ENCODE results near the gene OXGR1. TPM values are rescaled to one million over a fixed set of nuclear protein-coding genes. Genes with fewer than 3 reads are reported as not detected.

The OXGR1 gene
- total RNA-seq, 1 experiment from 2014 or later, result not detected

DNA sequence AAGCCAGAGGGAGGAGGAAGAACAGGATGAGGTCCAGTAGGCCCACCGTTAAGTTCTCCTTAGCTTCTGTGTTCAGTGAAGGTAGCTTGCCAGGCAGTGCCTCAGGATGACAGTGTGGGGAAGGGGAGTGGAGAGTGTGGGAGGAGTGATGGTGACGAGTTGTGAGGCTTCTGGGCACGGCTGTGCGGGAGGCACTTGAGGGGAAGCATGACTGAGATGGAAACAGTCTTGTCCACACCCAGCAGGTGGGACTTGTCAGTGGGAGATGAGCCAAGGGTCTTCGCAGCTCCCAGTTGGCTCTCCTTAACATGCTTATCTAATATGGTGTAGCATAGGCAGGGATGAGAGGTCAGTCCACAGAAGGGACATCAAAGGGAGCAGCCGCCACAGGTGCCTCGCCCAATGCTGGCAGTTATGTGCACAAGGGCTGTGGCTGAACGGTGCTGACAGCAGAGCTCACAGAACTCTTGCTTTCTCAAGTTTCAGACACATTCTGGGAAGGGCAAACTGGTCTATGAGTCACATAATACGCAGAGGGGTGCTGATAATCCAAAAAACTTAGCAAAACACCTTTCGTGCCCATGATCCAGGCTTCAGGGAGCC, 47.5 kb downstream of the OXGR1 start:
- no peak overlapping the region for H3K18ac ChIP-seq (ENCODE audit: insufficient read length, low read depth, low read length)
- no peak overlapping the region for H2BK20ac ChIP-seq (ENCODE audit: low read depth, low read length, poor library complexity, severe bottlenecking)
- Mint-ChIP-seq H3K4me3 (no peak overlapping the region), H3K27ac (no peak overlapping the region), H3K9me3 (peaks cover 2 to 3% of the 10 kb centered on the region in 2 experiments; a peak in 2 of 5 replicates), H3K36me3 (ENCODE audit: insufficient read depth in 1 of 3, low read depth in 3 of 3) (no peaks in the 10 kb centered on the region; a peak in 1 of 7 replicates), H3K4me1 (peaks cover 9 to 12% of the 10 kb centered on the region in 2 experiments), H3K27me3 (ENCODE audit: low read depth) (no peaks in the 10 kb centered on the region; the same call in 1 of the 2 replicates)
- no peaks in the 10 kb centered on the region for H3K9me3 ChIP-seq (ENCODE audit: control insufficient read depth, low read depth, low read length)
- H3K23ac ChIP-seq (ENCODE audit: insufficient read length, low read depth, low read length), result no peak overlapping the region
- no peaks in the 10 kb centered on the region for H4K20me1 ChIP-seq (ENCODE audit: control insufficient read depth, insufficient read depth, insufficient read length)
- no peaks in the 10 kb centered on the region for H3K79me2 ChIP-seq (ENCODE audit: insufficient read depth, low read length)
- no peak overlapping the region for H3K56ac ChIP-seq (ENCODE audit: insufficient read length, low read depth, low read length)
- H3K27ac ChIP-seq (ENCODE audit: insufficient read length, low read depth, low read length), result no peak overlapping the region
- no peak overlapping the region for H2BK120ac ChIP-seq (ENCODE audit: low read depth, low read length, poor library complexity, severe bottlenecking)
- H2BK5ac ChIP-seq (ENCODE audit: insufficient read length, low read length), result no peak overlapping the region
- H3K79me1 ChIP-seq (ENCODE audit: insufficient read depth, low read depth, low read length, poor library complexity, severe bottlenecking), result no peaks in the 10 kb centered on the region
- no peak overlapping the region for H3K4me2 ChIP-seq (ENCODE audit: insufficient read depth, insufficient read length, low read length)
- H3T11ph ChIP-seq (ENCODE audit: low read length), result no peak overlapping the region
- H2BK12ac ChIP-seq (ENCODE audit: insufficient read length, low read depth, low read length), result no peak overlapping the region
- H3K4ac ChIP-seq (ENCODE audit: low read depth, low read length), result no peak overlapping the region
- H2BK15ac ChIP-seq (ENCODE audit: low read depth, low read length), result no peak overlapping the region
- H4K8ac ChIP-seq (replicated peaks; ENCODE audit: insufficient read length, low read depth, low read length), result no peak overlapping the region
- no peak overlapping the region for H2AFZ ChIP-seq (ENCODE audit: low read length)
- H3K4me1 ChIP-seq (ENCODE audit: insufficient read depth, low read length), result no peaks in the 10 kb centered on the region; the same call in 1 of the 2 replicates
- no CpG with 5 or more reads among the region's 10 CpGs for WGBS (ENCODE audit: extremely low coverage, insufficient read length, low lambda C conversion rate)
- no peak for DNase-seq
- no peak overlapping the region for H4K91ac ChIP-seq (ENCODE audit: insufficient read length, low read depth, low read length)
- no peak overlapping the region for H4K5ac ChIP-seq (ENCODE audit: insufficient read length, low read depth, low read length)
- H2AK5ac ChIP-seq (ENCODE audit: insufficient read length, low read length), result no peak overlapping the region
- no peaks in the 10 kb centered on the region for H3K23me2 ChIP-seq (ENCODE audit: insufficient read length, low read depth, low read length, poor library complexity, severe bottlenecking)
- TF ChIP-seq, protein P1, sequence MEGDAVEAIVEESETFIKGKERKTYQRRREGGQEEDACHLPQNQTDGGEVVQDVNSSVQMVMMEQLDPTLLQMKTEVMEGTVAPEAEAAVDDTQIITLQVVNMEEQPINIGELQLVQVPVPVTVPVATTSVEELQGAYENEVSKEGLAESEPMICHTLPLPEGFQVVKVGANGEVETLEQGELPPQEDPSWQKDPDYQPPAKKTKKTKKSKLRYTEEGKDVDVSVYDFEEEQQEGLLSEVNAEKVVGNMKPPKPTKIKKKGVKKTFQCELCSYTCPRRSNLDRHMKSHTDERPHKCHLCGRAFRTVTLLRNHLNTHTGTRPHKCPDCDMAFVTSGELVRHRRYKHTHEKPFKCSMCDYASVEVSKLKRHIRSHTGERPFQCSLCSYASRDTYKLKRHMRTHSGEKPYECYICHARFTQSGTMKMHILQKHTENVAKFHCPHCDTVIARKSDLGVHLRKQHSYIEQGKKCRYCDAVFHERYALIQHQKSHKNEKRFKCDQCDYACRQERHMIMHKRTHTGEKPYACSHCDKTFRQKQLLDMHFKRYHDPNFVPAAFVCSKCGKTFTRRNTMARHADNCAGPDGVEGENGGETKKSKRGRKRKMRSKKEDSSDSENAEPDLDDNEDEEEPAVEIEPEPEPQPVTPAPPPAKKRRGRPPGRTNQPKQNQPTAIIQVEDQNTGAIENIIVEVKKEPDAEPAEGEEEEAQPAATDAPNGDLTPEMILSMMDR (conservative IDR thresholded peaks at IDR 0.05), result no peak
- no peaks in the 10 kb centered on the region for H3K27me3 ChIP-seq (ENCODE audit: insufficient read depth, low read length)
- no peak overlapping the region for H3K14ac ChIP-seq (ENCODE audit: insufficient read depth, low read length)
- no peak overlapping the region for H3K9ac ChIP-seq (ENCODE audit: extremely low read depth, insufficient read length, low read length)

All from H9 (cell line).